Endodermal cell (in vitro differentiated cells): ENCODE measurements around the gene IQGAP2. TPM values are rescaled to one million over a fixed set of nuclear protein-coding genes. Genes with fewer than 3 reads are reported as not detected.

Experiments used
- DNase-seq: peaks from one replicate; pipeline ENCODE4 v3.0.0-alpha.2; 2017
- H3K27ac ChIP-seq: 2 replicates; pipeline ENCODE4 v1.5.1; 2013; ENCODE audit warnings: mild to moderate bottlenecking, low read depth, low read length, moderate library complexity
- H3K27me3 ChIP-seq: 2 replicates; pipeline ENCODE4 v1.6.1; 2013; ENCODE audit warnings: mild to moderate bottlenecking, low read length, moderate library complexity; ENCODE audit not compliant: insufficient read depth, control insufficient read depth, poor library complexity, severe bottlenecking
- H3K36me3 ChIP-seq: 2 replicates; pipeline ENCODE4 v1.7.0; 2013; ENCODE audit warnings: mild to moderate bottlenecking, low read length, moderate library complexity; ENCODE audit not compliant: control insufficient read depth, insufficient read depth
- H3K4me1 ChIP-seq: one replicate; pipeline ENCODE4 v1.7.0; 2013; ENCODE audit warnings: low read length; ENCODE audit not compliant: control insufficient read depth, insufficient read depth
- H3K4me3 ChIP-seq: 2 replicates; pipeline ENCODE4 v1.5.1; 2013; ENCODE audit warnings: mild to moderate bottlenecking, low read length, moderate library complexity
- H3K9ac ChIP-seq: 2 replicates; pipeline ENCODE4 v1.6.1; 2013; ENCODE audit warnings: mild to moderate bottlenecking, low read length, moderate library complexity; ENCODE audit not compliant: poor library complexity, severe bottlenecking; ENCODE audit errors: extremely low read depth
- H3K9me3 ChIP-seq: 2 replicates; pipeline ENCODE4 v1.6.1; 2013; ENCODE audit warnings: mild to moderate bottlenecking, low read length, moderate library complexity; ENCODE audit not compliant: control insufficient read depth
- H3K27ac Mint-ChIP-seq: 2 replicates; pipeline ENCODE4 v1.8.0; 2020; ENCODE audit warnings: mixed read lengths
- H3K27me3 Mint-ChIP-seq: 2 replicates; pipeline ENCODE4 v1.8.0; 2021; ENCODE audit warnings: mild to moderate bottlenecking, mixed read lengths; ENCODE audit not compliant: insufficient read depth
- H3K36me3 Mint-ChIP-seq: 2 replicates; pipeline ENCODE4 v1.8.0; 2020; ENCODE audit warnings: low read depth, mixed read lengths
- H3K4me1 Mint-ChIP-seq: 2 replicates; pipeline ENCODE4 v1.8.0; 2020; ENCODE audit warnings: mixed read lengths
- H3K4me3 Mint-ChIP-seq: 2 replicates; pipeline ENCODE4 v1.8.0; 2020; ENCODE audit warnings: mild to moderate bottlenecking, moderate library complexity, mixed read lengths
- H3K9me3 Mint-ChIP-seq: 2 replicates; pipeline ENCODE4 v1.8.0; 2020; ENCODE audit warnings: mild to moderate bottlenecking, mixed read lengths
- WGBS, 2 experiments: methylation state at CpG; one replicate each; pipeline versions ENCODE4 v1.1.5 to v1.1.7; 2013; ENCODE audit warnings: missing lambda C conversion rate in 2 of 2, mixed read lengths in 1 of 2; ENCODE audit not compliant: insufficient coverage in 1 of 2, insufficient read length in 1 of 2; 5-methylcytosine and 5-hydroxymethylcytosine counted together
- total RNA-seq, 2 donors: library from RNA; stranded (reverse); fragmentation: NEBNext Ultra II Directional in 1 of 2; extraction: Animal tissue kit (Norgen Biotek cat#: 25700) in 1 of 2; gene quantifications; 2 replicates in 1 of 2; 3 replicates in 1 of 2; pipeline ENCODE4 v1.2.1, GENCODE V29; 2021
- TF ChIP-seq, protein P1 (sequence below): fragments of 200-600 bp; sonication (generic); conservative IDR thresholded peaks from 2 replicates; pipeline ENCODE4 v1.5.0; 2021; ENCODE audit warnings: antibody characterized with exemption, mild to moderate bottlenecking

The IQGAP2 gene
- total RNA-seq, 2 donors from 2014 or later, result 8.3 to 19.4 TPM

DNA sequence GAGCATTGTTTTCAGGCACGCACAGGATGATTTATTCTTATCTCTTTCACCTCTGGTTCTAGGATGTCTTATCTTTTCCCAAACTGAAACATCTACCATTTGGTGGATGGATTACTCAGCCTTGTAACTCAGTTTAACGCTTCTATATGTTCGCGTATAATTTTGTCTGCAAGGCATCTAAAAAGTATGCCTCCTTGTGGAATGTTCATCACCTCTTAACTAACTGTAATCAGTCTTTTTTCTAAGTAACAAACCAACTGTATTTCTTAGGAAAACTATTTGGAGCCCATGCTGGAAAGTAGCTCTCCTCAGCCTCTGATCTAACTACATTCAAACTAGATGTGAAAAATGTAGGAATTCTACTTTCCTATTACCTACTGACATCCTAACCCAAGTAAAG, 231.6 kb downstream of the IQGAP2 start:
- H3K9me3 ChIP-seq, result no peaks in the 10 kb centered on the region
- no peak overlapping the region for H3K27ac Mint-ChIP-seq
- TF ChIP-seq, protein P1, sequence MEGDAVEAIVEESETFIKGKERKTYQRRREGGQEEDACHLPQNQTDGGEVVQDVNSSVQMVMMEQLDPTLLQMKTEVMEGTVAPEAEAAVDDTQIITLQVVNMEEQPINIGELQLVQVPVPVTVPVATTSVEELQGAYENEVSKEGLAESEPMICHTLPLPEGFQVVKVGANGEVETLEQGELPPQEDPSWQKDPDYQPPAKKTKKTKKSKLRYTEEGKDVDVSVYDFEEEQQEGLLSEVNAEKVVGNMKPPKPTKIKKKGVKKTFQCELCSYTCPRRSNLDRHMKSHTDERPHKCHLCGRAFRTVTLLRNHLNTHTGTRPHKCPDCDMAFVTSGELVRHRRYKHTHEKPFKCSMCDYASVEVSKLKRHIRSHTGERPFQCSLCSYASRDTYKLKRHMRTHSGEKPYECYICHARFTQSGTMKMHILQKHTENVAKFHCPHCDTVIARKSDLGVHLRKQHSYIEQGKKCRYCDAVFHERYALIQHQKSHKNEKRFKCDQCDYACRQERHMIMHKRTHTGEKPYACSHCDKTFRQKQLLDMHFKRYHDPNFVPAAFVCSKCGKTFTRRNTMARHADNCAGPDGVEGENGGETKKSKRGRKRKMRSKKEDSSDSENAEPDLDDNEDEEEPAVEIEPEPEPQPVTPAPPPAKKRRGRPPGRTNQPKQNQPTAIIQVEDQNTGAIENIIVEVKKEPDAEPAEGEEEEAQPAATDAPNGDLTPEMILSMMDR, result peak; percentile 14
- H3K27me3 Mint-ChIP-seq, result peaks cover 5% of the 10 kb centered on the region
- no peak overlapping the region for H3K4me3 Mint-ChIP-seq
- H3K4me3 ChIP-seq, result no peak overlapping the region
- DNase-seq, result no peak
- no peaks in the 10 kb centered on the region for H3K4me1 ChIP-seq
- no peak overlapping the region for H3K9ac ChIP-seq
- peaks cover 8% of the 10 kb centered on the region for H3K27me3 ChIP-seq
- H3K9me3 Mint-ChIP-seq, result no peaks in the 10 kb centered on the region
- H3K27ac ChIP-seq, result no peak overlapping the region
- WGBS, 2 experiments, result 44 to 45% methylated on average over 4 of the region's 4 CpGs
- no peaks in the 10 kb centered on the region for H3K36me3 Mint-ChIP-seq
- peaks cover 21% of the 10 kb centered on the region for H3K4me1 Mint-ChIP-seq
- H3K36me3 ChIP-seq, result no peaks in the 10 kb centered on the region

DNA sequence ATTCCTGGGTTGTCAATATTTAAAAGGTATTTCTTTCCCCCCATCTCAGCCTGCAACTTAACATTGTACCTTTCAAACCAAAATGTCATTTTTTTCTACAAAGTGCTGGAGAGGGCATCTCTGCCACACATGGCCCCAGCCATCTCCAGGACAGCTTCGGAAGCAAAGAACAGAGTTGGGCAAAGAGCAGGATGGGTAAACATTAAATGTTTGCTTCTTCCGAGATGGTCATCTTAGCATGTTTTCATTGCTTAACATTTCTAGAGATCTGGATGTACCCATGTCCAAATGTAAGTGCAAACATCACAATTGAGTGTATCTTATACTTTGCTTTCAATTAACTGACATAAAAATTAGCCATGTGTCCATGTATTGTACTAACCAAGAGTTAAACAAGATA, 234.4 kb downstream of the IQGAP2 start:
- WGBS, 2 experiments, result 92 to 96% methylated on average over 2 of the region's 2 CpGs
- H3K27me3 Mint-ChIP-seq, result no peaks in the 10 kb centered on the region
- Histone ChIP-seq H3K9ac (no peak overlapping the region), H3K36me3 (no peaks in the 10 kb centered on the region), H3K9me3 (no peaks in the 10 kb centered on the region), H3K27me3 (no peaks in the 10 kb centered on the region), H3K4me3 (no peak overlapping the region), H3K27ac (no peak overlapping the region), H3K4me1 (no peaks in the 10 kb centered on the region)
- H3K4me3 Mint-ChIP-seq, result no peak overlapping the region
- TF ChIP-seq, protein P1, result no peak
- H3K36me3 Mint-ChIP-seq, result no peaks in the 10 kb centered on the region
- H3K27ac Mint-ChIP-seq, result no peak overlapping the region
- H3K4me1 Mint-ChIP-seq, result peaks cover 7% of the 10 kb centered on the region
- no peaks in the 10 kb centered on the region for H3K9me3 Mint-ChIP-seq
- DNase-seq, result no peak

DNA sequence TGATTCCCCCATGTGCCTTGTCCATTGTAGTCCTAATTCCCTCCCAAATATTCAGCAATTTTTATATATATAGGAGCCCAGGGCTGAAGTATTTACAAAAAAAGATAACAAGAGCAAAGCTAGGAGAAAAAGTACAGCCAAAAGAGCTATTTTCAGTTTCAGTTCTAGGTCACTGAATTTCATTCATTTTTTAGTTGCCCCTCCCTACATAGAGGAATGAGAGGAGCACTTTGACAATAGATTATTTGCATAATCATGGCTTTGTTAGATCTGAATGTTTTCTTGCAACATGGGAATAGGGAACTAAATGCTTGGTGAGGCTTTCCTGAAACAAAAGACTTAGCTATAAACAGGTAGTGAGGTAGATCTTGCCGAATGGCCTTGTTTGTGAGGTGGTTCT, 235.4 kb downstream of the IQGAP2 start:
- no peak for DNase-seq
- H3K4me1 ChIP-seq, result no peaks in the 10 kb centered on the region
- TF ChIP-seq, protein P1, result no peak
- no peak overlapping the region for H3K27ac ChIP-seq
- H3K4me1 Mint-ChIP-seq, result peaks cover 7% of the 10 kb centered on the region
- peak overlapping the region; percentile 9 for H3K27ac Mint-ChIP-seq
- H3K4me3 ChIP-seq, result no peak overlapping the region
- H3K27me3 ChIP-seq, result no peaks in the 10 kb centered on the region
- H3K9ac ChIP-seq, result no peak overlapping the region
- no peaks in the 10 kb centered on the region for H3K9me3 Mint-ChIP-seq
- no peaks in the 10 kb centered on the region for H3K36me3 ChIP-seq
- no peaks in the 10 kb centered on the region for H3K9me3 ChIP-seq
- 86% methylated on average over 1 of the region's 1 CpG for WGBS, 2 experiments
- H3K27me3 Mint-ChIP-seq, result no peaks in the 10 kb centered on the region
- no peaks in the 10 kb centered on the region for H3K36me3 Mint-ChIP-seq
- H3K4me3 Mint-ChIP-seq, result no peak overlapping the region
